ENCODE data around the gene RAD54L. TPM values are rescaled to one million over a fixed set of nuclear protein-coding genes. Genes with fewer than 3 reads are reported as not detected.

RAD54L gene
- total RNA-seq, 1 donor from 2014 or later = 9.3 TPM

- Mint-ChIP-seq H3K36me3 (ENCODE audit: low read depth, unreplicated experiment) (no peaks in the 10 kb centered on the region), H3K9me3 (ENCODE audit: unreplicated experiment) (no peaks in the 10 kb centered on the region), H3K27me3 (ENCODE audit: unreplicated experiment) (peaks cover 10% of the 10 kb centered on the region), H3K27ac (ENCODE audit: unreplicated experiment) (no peak overlapping the region), H3K4me1 (ENCODE audit: unreplicated experiment) (peaks cover 9% of the 10 kb centered on the region), H3K4me3 (ENCODE audit: unreplicated experiment) (peak overlapping the region; percentile 97)
- TF ChIP-seq CTCF (IDR thresholded peaks at IDR 0.05; ENCODE audit: unreplicated experiment) = no peak
- no peak for DNase-seq (ENCODE audit: low spot score)
Measured at GRCh38 chr1:46246548-46247435, 771 bp upstream of the RAD54L start.

GRCh38 chr1:46248122-46248920 is 758 bp downstream of the RAD54L start:
- peak; percentile 20 for DNase-seq (ENCODE audit: low spot score)
- Mint-ChIP-seq H3K4me1 (ENCODE audit: unreplicated experiment) (peaks cover 9% of the 10 kb centered on the region), H3K9me3 (ENCODE audit: unreplicated experiment) (no peaks in the 10 kb centered on the region), H3K4me3 (ENCODE audit: unreplicated experiment) (peak overlapping the region; percentile 96), H3K27ac (ENCODE audit: unreplicated experiment) (peak overlapping the region; percentile 72), H3K36me3 (ENCODE audit: low read depth, unreplicated experiment) (peaks cover 6% of the 10 kb centered on the region), H3K27me3 (ENCODE audit: unreplicated experiment) (peaks cover 7% of the 10 kb centered on the region)
- TF ChIP-seq CTCF (IDR thresholded peaks at IDR 0.05; ENCODE audit: unreplicated experiment) = peak; percentile 20

- H3K9me3 Mint-ChIP-seq (ENCODE audit: unreplicated experiment) = no peaks in the 10 kb centered on the region
- H3K27ac Mint-ChIP-seq (ENCODE audit: unreplicated experiment) = peak overlapping the region; percentile 7
- H3K27me3 Mint-ChIP-seq (ENCODE audit: unreplicated experiment) = peaks cover 2% of the 10 kb centered on the region
- DNase-seq (ENCODE audit: low spot score) = no peak
- no peak overlapping the region for H3K4me3 Mint-ChIP-seq (ENCODE audit: unreplicated experiment)
- no peaks in the 10 kb centered on the region for H3K4me1 Mint-ChIP-seq (ENCODE audit: unreplicated experiment)
- TF ChIP-seq CTCF (IDR thresholded peaks at IDR 0.05; ENCODE audit: unreplicated experiment) = no peak
- H3K36me3 Mint-ChIP-seq (ENCODE audit: low read depth, unreplicated experiment) = peaks cover 6% of the 10 kb centered on the region
Measured at GRCh38 chr1:46254668-46255067, 7.1 kb downstream of the RAD54L start.

GRCh38 chr1:46256523-46256922 is 9.0 kb downstream of the RAD54L start:
- peaks cover 6% of the 10 kb centered on the region for H3K27me3 Mint-ChIP-seq (ENCODE audit: unreplicated experiment)

More at GRCh38 chr1:46256523-46256922, 9.0 kb downstream of the RAD54L start:
- H3K4me1 Mint-ChIP-seq (ENCODE audit: unreplicated experiment) = no peaks in the 10 kb centered on the region
- no peak for DNase-seq (ENCODE audit: low spot score)
- peaks cover 14% of the 10 kb centered on the region for H3K36me3 Mint-ChIP-seq (ENCODE audit: low read depth, unreplicated experiment)
- TF ChIP-seq CTCF (IDR thresholded peaks at IDR 0.05; ENCODE audit: unreplicated experiment) = no peak
- H3K27ac Mint-ChIP-seq (ENCODE audit: unreplicated experiment) = no peak overlapping the region
- H3K9me3 Mint-ChIP-seq (ENCODE audit: unreplicated experiment) = no peaks in the 10 kb centered on the region
- no peak overlapping the region for H3K4me3 Mint-ChIP-seq (ENCODE audit: unreplicated experiment)
